Endothelial cell of umbilical vein (primary cell): Measurements from ENCODE around the gene TRPM1. TPM values are rescaled to one million over a fixed set of nuclear protein-coding genes. Genes with fewer than 3 reads are reported as not detected.

Experiments used
- BruUV-seq: library from RNA; stranded (reverse); fragments of 400-500 nt; replicated peaks from 2 replicates; lab custom pipeline; 2021; lab: Mats Ljungman, UMichigan
- CTCF ChIA-PET: fragments of 300-600, 350-600 bp; sonication (Branson Sonifier 250); formaldehyde crosslinking; loops from one replicate; lab custom pipeline; 2021; ENCODE audit warnings: antibody characterized with exemption, inconsistent platforms; lab: Charles Lee
- POLR2A ChIA-PET: fragments of 300-600, 350-600 bp; sonication (Branson Sonifier 250); formaldehyde crosslinking; loops from one replicate; lab custom pipeline; 2021; ENCODE audit warnings: antibody characterized with exemption, inconsistent platforms; lab: Charles Lee
- DNase-seq: peaks from one replicate; pipeline ENCODE4 v3.0.0-alpha.2; 2011; ENCODE audit warnings: low read depth, low spot score
- FAIRE-seq: peaks from 2 replicates; lab custom pipeline; 2011; peaks lifted over from hg19 to GRCh38; lab: Jason Lieb, UNC
- H2AFZ ChIP-seq: 2 replicates; pipeline ENCODE4 v1.6.0; 2012; ENCODE audit warnings: low read depth, low read length, control low read depth, inconsistent platforms
- H3K27ac ChIP-seq: 2 replicates; pipeline ENCODE4 v1.5.1; 2011; ENCODE audit warnings: low read depth, mild to moderate bottlenecking, control low read depth, low read length, moderate library complexity; ENCODE audit not compliant: insufficient read depth
- H3K27me3 ChIP-seq, 2 experiments: 2 replicates each; pipeline versions ENCODE4 v1.6.0 to v1.6.1; 2011; ENCODE audit warnings: low read length in 2 of 2, mixed read lengths in 1 of 2; ENCODE audit not compliant: control insufficient read depth in 2 of 2, insufficient read depth in 2 of 2
- H3K36me3 ChIP-seq, 2 experiments: 2 replicates in 1 of 2; 3 replicates in 1 of 2; pipeline ENCODE4 v1.5.1; 2011; ENCODE audit warnings: low read length in 2 of 2, mild to moderate bottlenecking in 1 of 2, moderate library complexity in 1 of 2; ENCODE audit not compliant: control insufficient read depth in 2 of 2, insufficient read depth in 2 of 2; ENCODE audit errors: extremely low read depth in 1 of 2
- H3K4me1 ChIP-seq: 3 replicates; pipeline ENCODE4 v1.5.1; 2011; ENCODE audit warnings: mild to moderate bottlenecking, low read length; ENCODE audit not compliant: control insufficient read depth, insufficient read depth; ENCODE audit errors: extremely low read depth
- H3K4me2 ChIP-seq: 2 replicates; pipeline ENCODE4 v1.6.1; 2011; ENCODE audit warnings: low read length, control low read depth, mixed read lengths; ENCODE audit not compliant: insufficient read depth
- H3K4me3 ChIP-seq, 3 experiments: fragments of 200-600 bp in 1 of 3; sonication (generic), shearing (Covaris generic) in 1 of 3; replicated peaks in 1 of 3; 2 replicates each; pipeline ENCODE4 v1.5.1; 2011 to 2016; ENCODE audit warnings: control low read depth in 3 of 3, low read length in 3 of 3, mild to moderate bottlenecking in 2 of 3, inconsistent platforms in 1 of 3, low read depth in 1 of 3, moderate library complexity in 1 of 3; ENCODE audit not compliant: insufficient read depth in 1 of 3
- H3K79me2 ChIP-seq: 2 replicates; pipeline ENCODE4 v1.6.0; 2012; ENCODE audit warnings: low read length, inconsistent platforms; ENCODE audit not compliant: control insufficient read depth, insufficient read depth
- H3K9ac ChIP-seq: replicated peaks from 2 replicates; pipeline ENCODE3; 2011; ENCODE audit warnings: low read length, control low read depth; ENCODE audit not compliant: insufficient read depth; ENCODE audit errors: extremely low read depth
- H3K9me1 ChIP-seq: replicated peaks from 3 replicates; pipeline ENCODE4 v1.6.0; 2011; ENCODE audit warnings: mild to moderate bottlenecking, low read length; ENCODE audit not compliant: control insufficient read depth, insufficient read depth; ENCODE audit errors: extremely low read depth
- H3K9me3 ChIP-seq: replicated peaks from 2 replicates; pipeline ENCODE4 v1.5.1; 2012; ENCODE audit warnings: low read length, inconsistent platforms; ENCODE audit not compliant: control insufficient read depth, insufficient read depth
- H4K20me1 ChIP-seq: replicated peaks from 2 replicates; pipeline ENCODE3; 2011; ENCODE audit warnings: mild to moderate bottlenecking, low read length; ENCODE audit not compliant: control insufficient read depth, insufficient read depth; ENCODE audit errors: extremely low read depth
- EZH2 ChIP-seq: IDR thresholded peaks from 2 replicates; pipeline ENCODE4 v1.6.1; 2012; ENCODE audit warnings: borderline replicate concordance, low read depth, mild to moderate bottlenecking, moderate library complexity, low read length, inconsistent platforms; ENCODE audit not compliant: severe bottlenecking
- FOS ChIP-seq: IDR thresholded peaks from 2 replicates; pipeline ENCODE4 v1.6.1; 2011; ENCODE audit warnings: mild to moderate bottlenecking, low read length, moderate library complexity, borderline replicate concordance; ENCODE audit not compliant: insufficient read depth
- GATA2 ChIP-seq: IDR thresholded peaks from 2 replicates; pipeline ENCODE4 v1.7.0; 2011; ENCODE audit warnings: low read depth, mild to moderate bottlenecking, moderate library complexity, mixed read lengths, low read length; ENCODE audit not compliant: insufficient read length, insufficient read depth
- MAX ChIP-seq: IDR thresholded peaks from 2 replicates; pipeline ENCODE4 v1.6.1; 2011; ENCODE audit not compliant: insufficient read depth, insufficient read length
- MYC ChIP-seq: IDR thresholded peaks from one replicate; pipeline ENCODE4 v1.6.1; 2011; ENCODE audit warnings: mild to moderate bottlenecking, low read depth, low read length
- POLR2A ChIP-seq: IDR thresholded peaks from 2 replicates; pipeline ENCODE4 v1.6.1; 2012; ENCODE audit warnings: low read depth, mild to moderate bottlenecking, control low read depth, low read length
- dilution Hi-C: fragments of 300-500 bp; cut with MboI; formaldehyde crosslinking; loops from one replicate; pipeline ENCODE4 v1.15.0; 2019; ENCODE audit warnings: low sequenced_read_pairs; ENCODE audit not compliant: extremely low pct_ligation_motif_present
- intact Hi-C: fragments of 100-400 bp; cut with micrococcal nuclease; formaldehyde crosslinking; loops from one replicate; pipeline ENCODE4 v1.10.0; 2022
- polyA plus RNA-seq, 4 experiments: library from polyadenylated mRNA; depleted of rRNA in 3 of 4; stranded (reverse) in 3 of 4; unstranded in 1 of 4; fragments of >200 nt; gene quantifications; 2 replicates each; pipeline versions ENCODE4 v1.2.1 to v1.2.3, GENCODE V29; 2011 to 2012; ENCODE audit warnings: missing spikeins in 1 of 4
- total RNA-seq: library from RNA; stranded (reverse); gene quantifications from 2 replicates; pipeline ENCODE4 v1.2.3, GENCODE V29; 2021

The TRPM1 gene
- total and polyA plus RNA-seq, 2 donors (not counting 3 experiments of a cell fraction or from before 2014, with no cell fraction given), result 0.19 TPM; not detected in 1

DNA sequence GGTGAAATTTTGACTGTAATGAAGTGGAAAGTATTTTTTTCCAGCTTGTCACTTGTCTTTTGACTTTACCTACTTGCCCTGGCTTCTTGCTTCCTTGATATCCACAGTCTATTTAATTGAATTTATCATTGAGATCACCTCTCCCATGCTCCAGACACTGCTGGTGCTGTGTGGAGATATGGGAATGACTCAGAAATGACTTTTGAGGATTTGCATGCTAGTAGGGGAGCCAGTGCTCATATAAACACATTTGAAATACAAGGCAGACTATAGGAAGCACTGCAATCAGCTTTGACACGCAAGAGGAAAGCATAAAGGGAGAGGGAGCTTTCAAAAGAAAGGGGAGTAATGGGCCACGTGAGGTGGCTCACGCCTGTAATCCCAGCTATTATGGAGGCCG is 7.3 kb upstream of the TRPM1 start:
- H3K9me3 ChIP-seq, result no peaks in the 10 kb centered on the region
- DNase-seq, result no peak
- no peak overlapping the region for H3K4me3 ChIP-seq
- no peaks in the 10 kb centered on the region for H4K20me1 ChIP-seq
- TF ChIP-seq POLR2A (no peak), MAX (no peak), MYC (no peak), FOS (no peak)
- no peak overlapping the region for H3K27ac ChIP-seq
- no peaks in the 10 kb centered on the region for H3K79me2 ChIP-seq
- no peak overlapping the region for H2AFZ ChIP-seq
- BruUV-seq, result no TSS peak
- dilution Hi-C loops, result no loop called here
- H3K4me1 ChIP-seq, result peaks cover 5% of the 10 kb centered on the region
- H3K9me1 ChIP-seq, result no peaks in the 10 kb centered on the region
- FAIRE-seq, result no peak
- H3K27me3 ChIP-seq, result peaks cover 2% of the 10 kb centered on the region in 2 experiments
- H3K36me3 ChIP-seq, result no peaks in the 10 kb centered on the region
- H3K4me2 ChIP-seq, result no peak overlapping the region
- intact Hi-C loops, result no loop called here
- H3K9ac ChIP-seq, result no peak overlapping the region
- CTCF ChIA-PET, result interaction anchor here (1.4 kb wide), 1 partner anchor 20 kb away, joined by 4 read pairs; no protein-coding TSS in a partner anchor
- POLR2A ChIA-PET, result no interaction called here

DNA sequence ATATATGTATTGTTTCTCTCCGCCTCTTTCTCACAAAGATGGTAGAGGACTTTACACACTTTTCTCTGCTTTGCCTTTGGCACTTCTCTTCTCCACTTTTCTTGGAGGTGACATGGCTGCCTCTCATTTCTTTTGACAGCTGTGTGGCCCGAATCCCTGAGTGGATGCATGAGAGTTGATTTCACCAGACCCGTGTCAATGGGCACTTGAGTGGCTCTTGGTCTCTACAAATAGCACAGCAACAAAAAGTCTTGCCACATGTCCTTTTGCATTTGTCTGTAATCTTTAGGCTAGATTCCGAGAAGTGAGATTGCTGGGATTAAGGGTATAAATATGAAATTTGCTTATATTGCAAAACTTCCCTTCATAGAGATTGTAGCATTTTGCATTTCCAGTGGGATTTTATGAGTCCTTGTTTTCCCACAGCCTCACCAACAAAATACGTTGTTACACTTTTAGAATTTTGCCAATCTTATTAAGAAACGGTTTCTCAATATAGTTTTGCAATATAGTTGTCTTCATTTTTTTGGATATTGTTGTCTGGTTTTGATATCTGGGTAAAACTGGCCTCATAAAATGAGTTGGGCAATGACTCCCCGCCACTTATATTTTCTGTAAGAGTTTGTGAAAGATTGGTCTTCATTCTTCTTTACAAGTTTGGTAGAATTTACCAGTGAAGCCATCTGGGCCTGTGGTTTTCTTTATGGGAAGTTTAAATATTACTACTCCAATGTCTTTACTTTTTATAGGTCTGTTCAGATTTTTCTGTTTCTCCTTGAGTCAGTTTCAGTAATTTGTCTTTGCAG is 5.2 kb upstream of the TRPM1 start:
- Histone ChIP-seq H3K27ac (no peak overlapping the region), H3K27me3 (peaks cover 2% of the 10 kb centered on the region in 2 experiments), H2AFZ (no peak overlapping the region), H3K9me1 (no peaks in the 10 kb centered on the region), H3K4me3 (no peak overlapping the region), H3K9ac (no peak overlapping the region), H3K4me1 (peaks cover 5% of the 10 kb centered on the region), H3K4me2 (no peak overlapping the region), H3K9me3 (no peaks in the 10 kb centered on the region), H3K36me3 (no peaks in the 10 kb centered on the region), H4K20me1 (no peaks in the 10 kb centered on the region), H3K79me2 (no peaks in the 10 kb centered on the region)
- DNase-seq (no peak), FAIRE-seq (no peak)
- dilution Hi-C loops (no loop called here), intact Hi-C loops (no loop called here)
- CTCF ChIA-PET, result interaction anchor here (2.4 kb wide), 1 partner anchor 23 kb away, joined by 8 read pairs; no protein-coding TSS in a partner anchor
- no peak for TF ChIP-seq EZH2
- TF ChIP-seq MYC, result no peak
- no peak for TF ChIP-seq GATA2
- no TSS peak for BruUV-seq
- POLR2A ChIA-PET, result no interaction called here
